ENCODE measurements around the gene CA10.

The CA10 gene

GRCh38 chr17:52148969-52149351 is 9.6 kb downstream of the CA10 start:
- Histone ChIP-seq H3K14ac (ENCODE audit: low read length) (no peak overlapping the region), H3K79me1 (ENCODE audit: low read length) (peaks cover 1% of the 10 kb centered on the region), H3K23ac (ENCODE audit: low read length) (no peak overlapping the region), H2BK120ac (ENCODE audit: insufficient read depth, low read length, poor library complexity) (no peak overlapping the region), H3K4me1 (ENCODE audit: control insufficient read depth in 1 of 2, insufficient read depth in 2 of 2, low read length in 2 of 2) (no peaks in the 10 kb centered on the region), H3K4ac (ENCODE audit: low read depth, low read length) (no peak overlapping the region), H3K4me2 (ENCODE audit: low read length) (no peak overlapping the region), H2BK12ac (ENCODE audit: low read length) (no peak overlapping the region), H4K91ac (ENCODE audit: low read depth, low read length) (no peak overlapping the region), H3K79me2 (ENCODE audit: control insufficient read depth, insufficient read depth, low read length, poor library complexity) (no peaks in the 10 kb centered on the region), H2AFZ (ENCODE audit: insufficient read depth, low read length, poor library complexity) (no peak overlapping the region), H3K18ac (ENCODE audit: low read length) (no peak overlapping the region), H3K9ac (ENCODE audit: low read length) (no peak overlapping the region), H2BK5ac (ENCODE audit: low read depth, low read length, poor library complexity) (no peak overlapping the region), H3K9me3 (ENCODE audit: insufficient read depth, low read depth, low read length) (no peaks in the 10 kb centered on the region), H3K27ac (ENCODE audit: low read depth, low read length) (no peak overlapping the region), H3K27me3 (ENCODE audit: insufficient read depth, low read length) (no peaks in the 10 kb centered on the region), H2AK5ac (ENCODE audit: low read length) (no peak overlapping the region), H3K4me3 (ENCODE audit: low read depth, low read length) (no peak overlapping the region), H4K8ac (ENCODE audit: low read depth, low read length) (no peak overlapping the region), H3K36me3 (ENCODE audit: control insufficient read depth in 1 of 2, insufficient read depth in 2 of 2, low read length in 2 of 2) (no peaks in the 10 kb centered on the region), H4K12ac (ENCODE audit: low read depth, low read length) (no peak overlapping the region)
- no CpG with 5 or more reads among the region's 1 CpG for WGBS (ENCODE audit: extremely low coverage, insufficient coverage, insufficient read length)
- DNase-seq, result no peak

GRCh38 chr17:52148288-52148968 is 10.1 kb downstream of the CA10 start:
- DNase-seq, result no peak
- no peaks in the 10 kb centered on the region for H3K27me3 ChIP-seq (ENCODE audit: insufficient read depth, low read length)
- H3K23ac ChIP-seq (ENCODE audit: low read length), result no peak overlapping the region
- H3K4me3 ChIP-seq (ENCODE audit: low read depth, low read length), result no peak overlapping the region
- H3K27ac ChIP-seq (ENCODE audit: low read depth, low read length), result no peak overlapping the region
- H3K36me3 ChIP-seq (ENCODE audit: control insufficient read depth in 1 of 2, insufficient read depth in 2 of 2, low read length in 2 of 2), result no peaks in the 10 kb centered on the region
- H4K12ac ChIP-seq (ENCODE audit: low read depth, low read length), result no peak overlapping the region
- no peak overlapping the region for H3K4me2 ChIP-seq (ENCODE audit: low read length)
- no peaks in the 10 kb centered on the region for H3K4me1 ChIP-seq (ENCODE audit: control insufficient read depth in 1 of 2, insufficient read depth in 2 of 2, low read length in 2 of 2)
- no peak overlapping the region for H2BK120ac ChIP-seq (ENCODE audit: insufficient read depth, low read length, poor library complexity)
- H4K8ac ChIP-seq (ENCODE audit: low read depth, low read length), result no peak overlapping the region
- no peak overlapping the region for H2AFZ ChIP-seq (ENCODE audit: insufficient read depth, low read length, poor library complexity)
- WGBS (ENCODE audit: extremely low coverage, insufficient coverage, insufficient read length), result no CpG with 5 or more reads among the region's 2 CpGs
- H2AK5ac ChIP-seq (ENCODE audit: low read length), result no peak overlapping the region
- H3K14ac ChIP-seq (ENCODE audit: low read length), result no peak overlapping the region
- H3K18ac ChIP-seq (ENCODE audit: low read length), result no peak overlapping the region
- no peaks in the 10 kb centered on the region for H3K9me3 ChIP-seq (ENCODE audit: insufficient read depth, low read depth, low read length)
- H3K79me2 ChIP-seq (ENCODE audit: control insufficient read depth, insufficient read depth, low read length, poor library complexity), result no peaks in the 10 kb centered on the region
- H2BK5ac ChIP-seq (ENCODE audit: low read depth, low read length, poor library complexity), result no peak overlapping the region
- no peak overlapping the region for H4K91ac ChIP-seq (ENCODE audit: low read depth, low read length)
- H3K79me1 ChIP-seq (ENCODE audit: low read length), result peaks cover 1% of the 10 kb centered on the region
- no peak overlapping the region for H3K9ac ChIP-seq (ENCODE audit: low read length)
- no peak overlapping the region for H3K4ac ChIP-seq (ENCODE audit: low read depth, low read length)
- no peak overlapping the region for H2BK12ac ChIP-seq (ENCODE audit: low read length)

DNA sequence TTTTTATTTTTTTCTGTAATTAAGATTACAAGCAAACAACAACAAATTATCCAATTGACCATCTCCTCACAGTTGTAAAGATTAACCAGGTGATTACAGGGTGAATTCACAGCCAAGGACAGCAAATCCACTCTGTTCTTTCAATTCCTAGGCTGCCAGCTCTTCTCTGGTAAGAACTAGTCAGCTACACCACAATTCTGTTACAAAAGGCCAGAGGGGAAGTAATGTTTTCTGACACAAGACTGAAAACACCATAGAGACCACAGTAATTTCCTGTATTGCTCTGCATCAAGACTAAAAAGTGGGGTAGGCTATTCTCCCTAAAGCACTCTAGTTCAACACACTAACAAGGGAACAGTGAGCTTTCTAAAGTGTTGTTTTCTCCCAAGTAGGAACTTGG is 10.6 kb downstream of the CA10 start:
- Histone ChIP-seq H4K91ac (ENCODE audit: low read depth, low read length) (no peak overlapping the region), H3K79me2 (ENCODE audit: control insufficient read depth, insufficient read depth, low read length, poor library complexity) (no peaks in the 10 kb centered on the region), H3K23ac (ENCODE audit: low read length) (no peak overlapping the region), H3K36me3 (ENCODE audit: control insufficient read depth in 1 of 2, insufficient read depth in 2 of 2, low read length in 2 of 2) (no peaks in the 10 kb centered on the region), H3K18ac (ENCODE audit: low read length) (no peak overlapping the region), H3K27me3 (ENCODE audit: insufficient read depth, low read length) (no peaks in the 10 kb centered on the region), H2BK5ac (ENCODE audit: low read depth, low read length, poor library complexity) (no peak overlapping the region), H3K9me3 (ENCODE audit: insufficient read depth, low read depth, low read length) (no peaks in the 10 kb centered on the region), H2AK5ac (ENCODE audit: low read length) (no peak overlapping the region), H3K79me1 (ENCODE audit: low read length) (peaks cover 1% of the 10 kb centered on the region), H3K9ac (ENCODE audit: low read length) (no peak overlapping the region), H3K4me1 (ENCODE audit: control insufficient read depth in 1 of 2, insufficient read depth in 2 of 2, low read length in 2 of 2) (no peaks in the 10 kb centered on the region), H2AFZ (ENCODE audit: insufficient read depth, low read length, poor library complexity) (no peak overlapping the region), H3K14ac (ENCODE audit: low read length) (no peak overlapping the region), H2BK120ac (ENCODE audit: insufficient read depth, low read length, poor library complexity) (no peak overlapping the region), H2BK12ac (ENCODE audit: low read length) (no peak overlapping the region), H3K4me2 (ENCODE audit: low read length) (no peak overlapping the region), H3K4me3 (ENCODE audit: low read depth, low read length) (no peak overlapping the region), H3K4ac (ENCODE audit: low read depth, low read length) (no peak overlapping the region), H3K27ac (ENCODE audit: low read depth, low read length) (no peak overlapping the region), H4K8ac (ENCODE audit: low read depth, low read length) (no peak overlapping the region), H4K12ac (ENCODE audit: low read depth, low read length) (no peak overlapping the region)
- DNase-seq, result no peak

DNA sequence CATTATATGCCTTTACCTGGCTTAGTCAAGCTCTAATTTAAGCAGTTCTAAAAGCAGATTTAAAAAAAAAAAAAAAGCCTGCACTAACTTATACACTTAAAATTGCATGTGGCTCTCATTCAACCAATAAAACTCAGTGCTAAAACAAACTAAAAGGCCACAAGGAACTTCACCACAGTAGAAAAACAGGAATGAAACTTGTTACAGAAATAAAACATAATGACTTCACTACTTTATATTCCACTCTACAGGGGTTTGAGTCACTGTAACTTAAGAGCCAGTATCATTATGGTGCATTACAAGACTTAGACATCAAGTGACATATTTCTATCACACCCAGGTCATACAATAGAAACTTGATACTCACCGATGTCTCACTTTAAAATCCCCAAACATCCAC is 11.1 kb downstream of the CA10 start:
- Histone ChIP-seq H2BK5ac (ENCODE audit: low read depth, low read length, poor library complexity) (no peak overlapping the region), H3K27me3 (ENCODE audit: insufficient read depth, low read length) (no peaks in the 10 kb centered on the region), H3K79me2 (ENCODE audit: control insufficient read depth, insufficient read depth, low read length, poor library complexity) (no peaks in the 10 kb centered on the region), H3K9ac (ENCODE audit: low read length) (no peak overlapping the region), H2AFZ (ENCODE audit: insufficient read depth, low read length, poor library complexity) (no peak overlapping the region), H3K4me2 (ENCODE audit: low read length) (no peak overlapping the region), H3K23ac (ENCODE audit: low read length) (no peak overlapping the region), H3K4ac (ENCODE audit: low read depth, low read length) (no peak overlapping the region), H3K4me3 (ENCODE audit: low read depth, low read length) (no peak overlapping the region), H3K14ac (ENCODE audit: low read length) (no peak overlapping the region), H4K12ac (ENCODE audit: low read depth, low read length) (no peak overlapping the region), H2AK5ac (ENCODE audit: low read length) (no peak overlapping the region), H2BK120ac (ENCODE audit: insufficient read depth, low read length, poor library complexity) (no peak overlapping the region), H3K18ac (ENCODE audit: low read length) (no peak overlapping the region), H4K91ac (ENCODE audit: low read depth, low read length) (no peak overlapping the region), H3K79me1 (ENCODE audit: low read length) (peaks cover 1% of the 10 kb centered on the region), H3K36me3 (ENCODE audit: control insufficient read depth in 1 of 2, insufficient read depth in 2 of 2, low read length in 2 of 2) (no peaks in the 10 kb centered on the region), H4K8ac (ENCODE audit: low read depth, low read length) (no peak overlapping the region), H2BK12ac (ENCODE audit: low read length) (no peak overlapping the region), H3K27ac (ENCODE audit: low read depth, low read length) (no peak overlapping the region), H3K9me3 (ENCODE audit: insufficient read depth, low read depth, low read length) (no peaks in the 10 kb centered on the region), H3K4me1 (ENCODE audit: control insufficient read depth in 1 of 2, insufficient read depth in 2 of 2, low read length in 2 of 2) (no peaks in the 10 kb centered on the region)
- no peak for DNase-seq
- no CpG with 5 or more reads among the region's 1 CpG for WGBS (ENCODE audit: extremely low coverage, insufficient coverage, insufficient read length)

All from trophoblast cell (in vitro differentiated cells and primary cell).